Astrocyte of the cerebellum (primary cell): Measurements from ENCODE around the gene CEMP1.

Source experiments
- DNase-seq: peaks from one replicate; pipeline ENCODE4 v3.0.0-alpha.2; 2011; ENCODE audit warnings: low read depth
- H3K4me3 ChIP-seq: 2 replicates; pipeline ENCODE4 v1.5.1; 2011; ENCODE audit warnings: mild to moderate bottlenecking, low read depth, low read length, moderate library complexity
- CTCF ChIP-seq: IDR thresholded peaks from 2 replicates; pipeline ENCODE4 v1.5.1; 2012; ENCODE audit warnings: low read length, low read depth, moderate library complexity, mild to moderate bottlenecking; ENCODE audit errors: missing control alignments
- in situ Hi-C: cut with HindIII; loops from 2 replicates; pipeline ENCODE4 v1.10.0; 2017; ENCODE audit warnings: low sequenced_read_pairs

CEMP1 gene

DNA sequence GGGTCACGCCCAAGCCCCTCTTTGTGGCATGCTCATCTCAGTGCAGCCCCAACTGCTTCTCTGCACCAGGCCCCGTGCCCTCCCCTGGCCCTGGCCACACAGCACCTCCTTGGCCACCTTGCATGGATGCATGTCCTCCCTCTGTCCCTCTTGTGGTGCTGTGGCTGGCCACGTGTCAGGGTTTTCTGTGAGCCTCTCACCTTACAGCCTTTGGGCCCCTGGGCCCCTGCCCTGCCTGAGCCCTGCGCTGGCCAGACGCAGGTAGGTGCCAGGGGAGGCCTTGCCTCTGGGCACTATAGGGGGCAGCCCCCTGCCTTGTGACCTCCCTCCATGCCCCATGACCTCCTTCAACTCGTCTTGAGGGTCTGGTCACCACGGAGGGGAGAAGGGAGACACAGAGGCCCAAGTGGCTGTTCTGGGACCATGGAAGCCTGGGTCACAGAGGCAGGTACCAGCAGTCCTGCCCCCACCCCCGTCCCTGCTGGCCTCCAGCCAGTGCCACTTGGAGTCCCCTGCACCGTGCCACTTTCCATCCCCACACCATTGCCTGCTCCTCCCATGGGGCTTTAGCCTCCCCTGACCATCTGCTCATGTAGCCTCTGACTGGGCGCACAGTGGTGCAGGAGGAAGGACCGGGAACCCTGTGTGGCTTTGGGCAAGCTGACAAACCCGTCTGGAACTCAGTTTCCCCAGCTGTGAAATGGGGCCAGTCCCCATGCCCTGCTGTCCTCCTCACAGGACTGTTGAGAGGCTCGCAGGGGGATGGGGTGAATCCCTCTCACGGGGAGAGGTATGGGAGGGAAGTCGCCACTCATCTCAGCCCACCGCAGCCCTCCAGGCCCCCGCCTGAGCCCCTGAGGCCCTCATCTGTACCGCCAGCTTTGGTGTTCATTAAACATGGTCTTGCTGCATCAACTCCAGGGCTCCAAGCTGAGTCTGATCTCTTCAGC, 29.0 kb downstream of the CEMP1 start:
- TF ChIP-seq CTCF = no peak
- H3K4me3 ChIP-seq = no peak overlapping the region
- no peak for DNase-seq
- in situ Hi-C loops = no loop called here

- peak; percentile 48 for DNase-seq
- TF ChIP-seq CTCF = peak; percentile 94
- no peak overlapping the region for H3K4me3 ChIP-seq
- in situ Hi-C loops = no loop called here
Observed at GRCh38 chr16:2500918-2501750, 30.1 kb downstream of the CEMP1 start.

GRCh38 chr16:2500430-2500917, 30.7 kb downstream of the CEMP1 start:
- no peak for DNase-seq
- H3K4me3 ChIP-seq = no peak overlapping the region
- in situ Hi-C loops = no loop called here
- TF ChIP-seq CTCF = no peak

DNA sequence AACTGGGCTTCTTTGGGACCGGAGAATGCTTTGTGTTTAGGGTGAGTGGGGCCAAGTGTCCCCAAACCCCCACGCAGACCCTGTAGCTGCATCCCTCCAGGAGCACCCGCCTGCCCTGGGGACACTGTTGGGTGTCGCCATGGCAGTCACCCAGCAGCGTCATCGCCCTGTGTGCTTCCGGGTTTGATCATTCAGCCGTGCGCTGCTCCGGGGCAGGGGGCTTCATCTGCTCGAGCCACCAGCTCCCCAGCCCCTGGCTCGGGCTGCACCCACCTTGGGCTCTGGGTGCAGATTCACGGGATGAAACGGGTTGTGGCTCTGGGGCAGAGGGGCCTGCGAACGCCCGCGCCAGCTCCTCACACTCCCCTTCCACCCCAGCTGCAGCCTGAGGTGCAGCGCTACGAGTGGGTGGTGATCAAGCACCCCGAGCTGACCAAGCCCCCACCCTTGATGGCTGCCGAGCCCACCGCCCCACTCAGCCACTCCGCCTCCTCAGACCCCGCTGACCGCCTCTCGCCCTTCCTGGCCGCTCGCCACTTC, 31.2 kb downstream of the CEMP1 start:
- no peak for DNase-seq
- in situ Hi-C loops = no loop called here
- TF ChIP-seq CTCF = no peak
- H3K4me3 ChIP-seq = no peak overlapping the region

- TF ChIP-seq CTCF = no peak
- no peak overlapping the region for H3K4me3 ChIP-seq
- DNase-seq = no peak
- in situ Hi-C loops = no loop called here
Observed at GRCh38 chr16:2499454-2499853, 31.8 kb downstream of the CEMP1 start.

DNA sequence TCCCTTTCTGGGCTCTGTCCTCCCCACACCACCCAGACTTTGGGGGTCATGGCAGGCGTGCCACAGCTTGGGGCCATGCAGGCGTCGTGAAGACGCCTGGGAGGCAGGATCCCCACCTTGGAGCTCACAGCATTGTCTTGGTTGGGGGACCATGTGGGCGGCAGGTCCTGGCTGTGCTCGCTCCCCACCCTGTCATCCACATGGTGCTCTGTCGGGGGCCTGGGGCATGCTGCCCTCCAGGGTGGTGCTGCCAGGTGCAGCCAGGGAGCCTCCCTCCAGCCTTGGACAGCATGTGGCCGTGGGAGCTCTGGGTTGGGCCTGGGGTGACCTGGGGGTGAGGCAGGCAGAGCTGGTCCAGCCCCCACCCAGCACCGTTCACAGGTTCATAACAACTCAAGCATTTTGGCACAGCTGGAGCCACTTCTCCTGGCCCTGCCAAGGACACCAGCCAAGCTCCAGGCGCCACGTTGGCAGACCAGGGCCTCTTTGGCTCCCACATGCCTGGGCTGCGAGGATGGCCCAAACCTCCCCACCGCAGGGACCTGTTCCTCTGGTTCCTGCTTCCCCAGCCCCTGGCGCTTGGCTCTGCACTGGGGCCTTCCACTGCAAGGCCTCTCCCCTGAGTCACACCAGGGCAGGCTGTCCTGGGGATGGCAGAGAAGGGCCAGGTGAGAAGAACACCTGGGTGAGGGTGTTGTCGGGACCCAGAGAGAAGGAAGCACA, 32.5 kb downstream of the CEMP1 start:
- no peak for DNase-seq
- no peak for TF ChIP-seq CTCF
- no peak overlapping the region for H3K4me3 ChIP-seq
- in situ Hi-C loops = no loop called here
